SK-N-SH (cell line): ENCODE data around the gene OR52E4. TPM values are rescaled to one million over a fixed set of nuclear protein-coding genes. Genes with fewer than 3 reads are reported as not detected.

ENCODE experiments used
- CTCF ChIA-PET: fragments of 300-600, 350-600 bp; formaldehyde crosslinking; extraction: SDS; loops from one replicate; lab custom pipeline; 2021; lab: Yijun Ruan, JAX
- POLR2A ChIA-PET: fragments of 350-600 bp; sonication (Branson Sonifier 250); formaldehyde crosslinking; extraction: SDS; loops from one replicate; lab custom pipeline; 2020; ENCODE audit warnings: antibody characterized with exemption, inconsistent platforms; lab: Yijun Ruan, JAX
- DNase-seq: peaks from one replicate; pipeline ENCODE4 v3.0.0; 2012
- H2AFZ ChIP-seq: fragments of 200-600 bp; sonication (generic); 2 replicates; pipeline ENCODE4 v1.8.1; 2016; ENCODE audit warnings: antibody characterized with exemption, mild to moderate bottlenecking, low read depth
- H3F3A ChIP-seq: fragments of 200-600 bp; sonication (generic); replicated peaks from 2 replicates; pipeline ENCODE3; 2016; ENCODE audit warnings: antibody characterized with exemption, mild to moderate bottlenecking; ENCODE audit not compliant: insufficient read depth
- H3K27ac ChIP-seq, 2 experiments: fragments of 200-500 bp in 1 of 2; fragments of 200-600 bp in 1 of 2; sonication (Bioruptor generic) in 1 of 2; sonication (generic), shearing (Covaris generic) in 1 of 2; 2 replicates each; pipeline versions ENCODE4 v1.5.1 to v1.6.1; 2014 to 2016; ENCODE audit warnings: low read depth in 2 of 2, inconsistent platforms in 1 of 2, low read length in 1 of 2, mild to moderate bottlenecking in 1 of 2, mixed read lengths in 1 of 2
- H3K27me3 ChIP-seq: fragments of 200-600 bp; sonication (generic), shearing (Covaris generic); 2 replicates; pipeline ENCODE4 v1.6.1; 2016; ENCODE audit warnings: mixed run types; ENCODE audit not compliant: insufficient read depth
- H3K36me3 ChIP-seq, 2 experiments: fragments of 200-500 bp in 1 of 2; fragments of 200-600 bp in 1 of 2; sonication (Bioruptor generic) in 1 of 2; sonication (generic) in 1 of 2; replicated peaks in 1 of 2; 2 replicates each; pipeline versions ENCODE3 to v1.5.1; 2014 to 2016; ENCODE audit warnings: low read length in 1 of 2, mild to moderate bottlenecking in 1 of 2; ENCODE audit not compliant: insufficient read depth in 2 of 2, control insufficient read depth in 1 of 2
- H3K4me1 ChIP-seq, 2 experiments: fragments of 200-500 bp in 1 of 2; fragments of 200-600 bp in 1 of 2; sonication (Bioruptor generic) in 1 of 2; sonication (generic), shearing (Covaris generic) in 1 of 2; 2 replicates each; pipeline versions ENCODE4 v1.5.1 to v1.6.1; 2014 to 2016; ENCODE audit warnings: low read depth in 1 of 2, low read length in 1 of 2, mixed run types in 1 of 2; ENCODE audit not compliant: insufficient read depth in 2 of 2, control insufficient read depth in 1 of 2
- H3K4me2 ChIP-seq: fragments of 200-600 bp; sonication (generic), shearing (Covaris generic); 2 replicates; pipeline ENCODE4 v1.6.1; 2017; ENCODE audit warnings: mixed run types
- H3K4me3 ChIP-seq, 2 experiments: fragments of 200-500 bp in 1 of 2; fragments of 200-600 bp in 1 of 2; sonication (Bioruptor generic) in 1 of 2; sonication (generic), shearing (Covaris generic) in 1 of 2; 2 replicates each; pipeline versions ENCODE4 v1.5.1 to v1.8.1; 2014 to 2016; ENCODE audit warnings: low read depth in 2 of 2, inconsistent platforms in 1 of 2, low read length in 1 of 2, mild to moderate bottlenecking in 1 of 2, mixed read lengths in 1 of 2, moderate library complexity in 1 of 2
- H3K79me2 ChIP-seq: fragments of 200-600 bp; sonication (generic); 2 replicates; pipeline ENCODE4 v1.8.1; 2017; ENCODE audit warnings: mild to moderate bottlenecking; ENCODE audit not compliant: insufficient read depth
- H3K9ac ChIP-seq: fragments of 200-600 bp; sonication (generic); 2 replicates; pipeline ENCODE4 v1.6.1; 2017; ENCODE audit warnings: mixed run types
- H3K9me2 ChIP-seq: fragments of 200-600 bp; sonication (generic); 2 replicates; pipeline ENCODE4 v1.6.1; 2017; ENCODE audit warnings: mixed run types
- H3K9me3 ChIP-seq: fragments of 200-600 bp; sonication (generic); 2 replicates; pipeline ENCODE4 v1.6.1; 2017; ENCODE audit warnings: mixed run types, mild to moderate bottlenecking, moderate library complexity
- H4K20me1 ChIP-seq: fragments of 200-600 bp; sonication (generic); 2 replicates; pipeline ENCODE4 v1.6.1; 2017; ENCODE audit warnings: mild to moderate bottlenecking, mixed run types; ENCODE audit not compliant: insufficient read depth
- CTCF ChIP-seq: fragments of 200-600 bp; sonication (generic); IDR thresholded peaks from 2 replicates; pipeline ENCODE4 v1.6.1; 2017; ENCODE audit warnings: antibody characterized with exemption, mild to moderate bottlenecking, moderate library complexity
- ELF1 ChIP-seq: IDR thresholded peaks from 2 replicates; pipeline ENCODE4 v1.4.0; 2012
- EP300 ChIP-seq, 2 experiments: IDR thresholded peaks; 2 replicates each; pipeline versions ENCODE4 v1.4.0 to v1.6.1; 2012; ENCODE audit warnings: borderline replicate concordance in 1 of 2, low read depth in 1 of 2, low read length in 1 of 2
- EZH2phosphoT487 ChIP-seq: fragments of 200-600 bp; sonication (generic); IDR thresholded peaks from 2 replicates; pipeline ENCODE4 v1.6.1; 2017; ENCODE audit warnings: low read depth, mixed run types, mild to moderate bottlenecking, antibody characterized with exemption, moderate library complexity, borderline replicate concordance
- FOSL2 ChIP-seq: IDR thresholded peaks from 2 replicates; pipeline ENCODE4 v1.4.0; 2012; ENCODE audit warnings: low read depth, mild to moderate bottlenecking, moderate library complexity, borderline replicate concordance
- FOXJ3 ChIP-seq: sonication (generic); formaldehyde crosslinking; IDR thresholded peaks from 2 replicates; pipeline ENCODE4 v1.5.1; 2020; ENCODE audit warnings: mild to moderate bottlenecking, missing genetic modification reagents
- FOXM1 ChIP-seq: IDR thresholded peaks from 2 replicates; pipeline ENCODE4 v1.4.0; 2012; ENCODE audit warnings: low read depth, mild to moderate bottlenecking
- GABPA ChIP-seq: IDR thresholded peaks from 2 replicates; pipeline ENCODE4 v1.4.0; 2012; ENCODE audit warnings: low read depth, mild to moderate bottlenecking
- IRF3 ChIP-seq: fragments of 150-350 bp; IDR thresholded peaks from 2 replicates; pipeline ENCODE4 v1.6.1; 2016; ENCODE audit warnings: mild to moderate bottlenecking, low read depth, low read length
- NFIC ChIP-seq: IDR thresholded peaks from 2 replicates; pipeline ENCODE4 v1.4.0; 2012; ENCODE audit warnings: borderline replicate concordance
- PBX3 ChIP-seq: IDR thresholded peaks from 2 replicates; pipeline ENCODE4; 2012
- RCOR1 ChIP-seq: fragments of 150-350 bp; IDR thresholded peaks from 2 replicates; pipeline ENCODE4 v1.6.1; 2017; ENCODE audit warnings: antibody characterized with exemption, low read length
- RFX5 ChIP-seq: IDR thresholded peaks from 2 replicates; pipeline ENCODE4 v1.6.1; 2012; ENCODE audit warnings: mild to moderate bottlenecking, improper control_type of control experiment, low read length
- TAF1 ChIP-seq: IDR thresholded peaks from 2 replicates; pipeline ENCODE4 v1.6.1; 2012; ENCODE audit warnings: low read depth, mild to moderate bottlenecking, low read length, moderate library complexity, borderline replicate concordance
- TEAD4 ChIP-seq: IDR thresholded peaks from 2 replicates; pipeline ENCODE4 v1.4.0; 2012; ENCODE audit warnings: mild to moderate bottlenecking, borderline replicate concordance; ENCODE audit not compliant: insufficient read depth
- polyA plus RNA-seq, 3 experiments: library from polyadenylated mRNA; depleted of rRNA; stranded (reverse); fragments of >200 nt; gene quantifications; 2 replicates each; pipeline ENCODE4 v1.2.3, GENCODE V29; 2012

Gene OR52E4
- polyA plus RNA-seq, 1 of the 3 experiments (the other 2 are of a cell fraction), result not detected

GRCh38 chr11:5923427-5923776 lies 43.0 kb downstream of the OR52E4 start:
- H3K9me3 ChIP-seq, result no peaks in the 10 kb centered on the region
- H3F3A ChIP-seq, result no peaks in the 10 kb centered on the region
- no peaks in the 10 kb centered on the region for H3K27me3 ChIP-seq
- no peak overlapping the region for H2AFZ ChIP-seq
- no peaks in the 10 kb centered on the region for H3K4me1 ChIP-seq
- POLR2A ChIA-PET, result no interaction called here
- H3K9me2 ChIP-seq, result no peaks in the 10 kb centered on the region
- no peak for DNase-seq
- no peak overlapping the region for H3K4me2 ChIP-seq
- no peak overlapping the region for H3K27ac ChIP-seq
- H3K4me3 ChIP-seq, result no peak overlapping the region
- no peaks in the 10 kb centered on the region for H4K20me1 ChIP-seq
- TF ChIP-seq CTCF, result no peak
- no peak for TF ChIP-seq FOXM1
- TF ChIP-seq GABPA, result no peak
- TF ChIP-seq RFX5, result no peak
- TF ChIP-seq EZH2phosphoT487, result no peak
- H3K79me2 ChIP-seq, result no peaks in the 10 kb centered on the region
- CTCF ChIA-PET, result no interaction called here
- no peaks in the 10 kb centered on the region for H3K36me3 ChIP-seq
- no peak overlapping the region for H3K9ac ChIP-seq

GRCh38 chr11:5923794-5924193 lies 43.4 kb downstream of the OR52E4 start:
- H3K4me3 ChIP-seq, result no peak overlapping the region
- H3K27ac ChIP-seq, result no peak overlapping the region
- H3K9ac ChIP-seq, result no peak overlapping the region
- H3K27me3 ChIP-seq, result no peaks in the 10 kb centered on the region
- DNase-seq, result no peak
- no peaks in the 10 kb centered on the region for H3K9me2 ChIP-seq
- H3K4me2 ChIP-seq, result no peak overlapping the region
- H2AFZ ChIP-seq, result no peak overlapping the region
- no peaks in the 10 kb centered on the region for H3K9me3 ChIP-seq
- CTCF ChIA-PET, result no interaction called here
- H3K79me2 ChIP-seq, result no peaks in the 10 kb centered on the region
- H3K36me3 ChIP-seq, result no peaks in the 10 kb centered on the region
- POLR2A ChIA-PET, result no interaction called here
- TF ChIP-seq FOSL2, result no peak
- no peak for TF ChIP-seq RFX5
- no peak for TF ChIP-seq IRF3
- TF ChIP-seq RCOR1, result no peak
- TF ChIP-seq NFIC, result no peak
- no peak for TF ChIP-seq ELF1
- no peak for TF ChIP-seq TAF1
- no peak for TF ChIP-seq FOXJ3 (CRISPR knock-in tag)
- no peak for TF ChIP-seq TEAD4
- TF ChIP-seq PBX3, result no peak
- no peak for TF ChIP-seq EZH2phosphoT487
- TF ChIP-seq EP300 (IDR thresholded peaks at IDR 0.05; ENCODE audit: borderline replicate concordance in 1 of 2, low read depth in 1 of 2, low read length in 1 of 2), result no peak
- H3K4me1 ChIP-seq, result no peaks in the 10 kb centered on the region
- H3F3A ChIP-seq, result no peaks in the 10 kb centered on the region
- H4K20me1 ChIP-seq, result no peaks in the 10 kb centered on the region
